NCI-H2227 treated with DMSO at 0.1 percent for 48 hours (cell line): ENCODE measurements around the gene KCNK16.

Experiments
- DNase-seq: peaks from one replicate; lab custom pipeline; 2025; lab: John Stamatoyannopoulos, UW

The KCNK16 gene

DNA sequence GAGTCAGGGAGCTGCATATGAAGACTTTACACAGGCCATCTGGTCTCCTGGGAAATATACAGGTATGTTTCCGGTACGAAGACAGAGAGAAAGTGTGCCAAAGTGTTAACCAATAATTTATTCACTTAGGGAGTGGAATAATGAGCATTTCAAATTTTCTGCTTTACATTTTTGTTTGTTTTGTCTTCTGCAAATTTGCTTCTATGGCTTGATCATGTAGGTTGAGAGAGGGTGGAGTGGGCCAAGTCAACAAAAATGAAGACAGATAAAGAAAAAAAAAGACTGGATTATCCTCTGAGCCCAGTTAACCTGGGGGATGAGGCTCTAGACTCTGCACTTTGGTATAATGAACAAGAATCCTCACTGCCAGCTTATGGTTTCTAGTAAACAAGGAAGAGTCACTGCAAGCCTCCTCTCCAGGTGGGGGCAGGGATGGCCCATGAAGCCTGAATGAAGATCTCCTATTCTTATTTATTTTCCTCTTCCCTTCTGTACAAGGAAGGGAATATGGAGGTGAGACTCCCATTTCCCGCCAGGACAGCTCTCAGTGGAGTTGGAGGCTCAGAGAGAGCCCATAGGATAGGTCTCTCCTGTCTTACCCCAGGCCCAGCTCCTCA, 46.0 kb downstream of the KCNK16 start:
- DNase-seq, result no peak

DNA sequence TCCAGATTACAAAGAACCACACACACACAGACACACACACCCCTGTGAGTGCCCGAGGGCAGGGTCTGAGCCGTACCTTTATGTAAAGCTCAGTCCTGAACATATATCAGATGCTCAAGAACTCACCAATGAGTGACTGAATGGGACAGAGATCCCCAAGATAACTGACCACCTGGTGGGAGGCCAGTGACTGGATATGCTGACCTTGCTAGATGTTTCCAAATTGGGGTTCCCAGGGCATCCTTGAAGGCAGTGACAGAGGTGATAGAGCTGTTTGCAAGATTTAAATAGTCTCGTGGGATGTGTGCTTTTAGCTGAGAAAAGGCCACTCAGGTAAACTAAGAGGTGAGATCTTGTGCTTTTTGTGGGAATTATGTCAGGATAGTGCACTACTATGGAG, 47.6 kb downstream of the KCNK16 start:
- no peak for DNase-seq

DNA sequence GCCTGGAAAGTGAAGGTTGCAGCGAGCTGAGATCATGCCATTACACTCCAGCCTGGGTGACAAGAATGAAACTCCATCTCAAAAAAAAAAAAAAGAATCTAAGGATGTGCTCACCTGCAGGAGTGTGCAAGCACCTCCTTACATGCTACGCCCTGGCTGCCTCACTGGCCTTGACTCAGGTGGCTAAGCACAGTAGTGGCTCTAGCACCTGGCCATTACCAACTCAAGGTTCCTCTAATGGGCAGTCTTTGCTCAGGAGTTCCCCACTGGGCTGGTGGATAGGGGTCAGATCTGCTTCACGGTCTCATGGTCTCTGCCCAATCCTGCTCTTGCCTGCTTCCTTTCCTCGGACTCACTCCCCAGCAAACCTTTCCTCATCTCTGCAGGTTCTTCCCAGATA, 48.0 kb downstream of the KCNK16 start:
- DNase-seq, result no peak

DNA sequence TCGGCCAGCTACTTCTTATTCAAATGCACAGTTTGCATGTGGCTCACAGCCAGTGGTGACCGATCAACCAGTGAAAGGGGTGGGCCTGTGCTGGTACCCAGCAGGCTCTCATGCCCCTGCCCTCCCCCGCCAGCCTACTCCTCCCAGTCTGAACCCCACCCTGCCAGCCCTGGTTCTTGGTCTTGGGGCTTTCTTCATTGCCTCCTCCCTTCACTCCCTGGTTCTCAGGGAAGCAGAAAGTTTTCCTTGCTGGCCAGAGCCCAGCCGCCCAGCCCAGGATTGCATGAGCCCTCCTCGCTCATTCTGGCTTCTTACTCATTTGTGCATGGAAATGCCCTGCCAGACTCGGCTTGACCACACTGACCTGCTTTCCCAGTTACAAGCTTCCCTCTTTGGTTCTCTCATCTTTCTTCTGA, 49.1 kb downstream of the KCNK16 start:
- no peak for DNase-seq

DNA sequence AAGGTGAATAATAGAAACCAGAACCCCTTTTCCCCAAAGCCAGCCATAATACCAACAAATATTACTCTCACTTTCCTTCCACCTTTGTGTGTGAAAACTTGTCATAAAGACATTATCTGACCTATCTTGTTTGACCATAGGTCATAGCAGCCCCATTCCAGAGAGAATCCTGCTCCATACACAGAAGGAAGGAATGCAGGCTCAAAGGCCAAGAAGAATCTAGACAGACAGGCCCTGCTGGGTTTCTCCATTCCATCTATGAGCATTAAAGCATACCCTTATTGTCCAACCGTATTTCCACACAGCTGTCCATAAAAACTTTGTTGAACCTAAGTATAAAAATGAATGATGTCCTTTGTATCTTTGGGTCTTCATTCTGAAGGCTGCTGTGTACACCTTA, 52.5 kb downstream of the KCNK16 start:
- no peak for DNase-seq

DNA sequence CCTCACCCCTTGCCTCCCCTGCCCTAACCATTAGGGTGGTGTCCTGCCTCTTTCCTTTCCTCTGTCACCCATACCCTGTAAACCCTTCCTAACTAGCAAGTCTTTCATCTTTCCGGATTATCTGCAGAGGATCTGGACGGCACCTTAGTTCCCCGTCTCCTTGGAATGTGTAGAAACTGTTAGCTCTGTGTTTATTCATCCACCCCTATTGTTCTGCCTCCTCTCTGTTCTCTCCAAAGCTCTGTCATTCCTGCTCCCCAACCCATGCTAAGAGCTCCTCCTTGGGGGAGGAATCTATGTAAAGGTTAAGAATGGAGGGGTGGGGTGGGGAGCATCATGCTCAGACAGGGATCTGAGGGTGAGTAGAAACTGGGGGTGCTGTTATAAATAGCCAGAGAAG, 53.8 kb downstream of the KCNK16 start:
- no peak for DNase-seq

DNA sequence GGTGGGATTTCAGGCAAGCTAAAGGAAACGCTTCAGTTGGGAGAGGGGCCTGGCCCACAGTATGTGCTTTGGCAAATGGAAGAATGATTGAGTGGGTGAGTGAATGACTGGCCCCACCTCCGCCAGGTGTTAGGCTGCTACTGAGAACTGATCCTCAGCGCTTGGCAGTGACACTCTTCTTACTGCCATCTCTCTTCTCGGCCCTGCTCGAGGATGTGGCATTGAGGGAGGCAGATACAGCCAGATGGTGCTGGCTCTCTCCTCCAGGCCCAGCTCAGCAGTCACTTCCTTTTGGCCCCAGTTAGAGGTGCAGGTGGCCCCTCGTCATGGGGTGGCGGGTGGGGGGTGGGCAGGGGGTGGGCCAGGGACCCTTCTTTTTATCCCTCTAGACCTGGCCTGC, 54.3 kb downstream of the KCNK16 start:
- DNase-seq, result no peak

DNA sequence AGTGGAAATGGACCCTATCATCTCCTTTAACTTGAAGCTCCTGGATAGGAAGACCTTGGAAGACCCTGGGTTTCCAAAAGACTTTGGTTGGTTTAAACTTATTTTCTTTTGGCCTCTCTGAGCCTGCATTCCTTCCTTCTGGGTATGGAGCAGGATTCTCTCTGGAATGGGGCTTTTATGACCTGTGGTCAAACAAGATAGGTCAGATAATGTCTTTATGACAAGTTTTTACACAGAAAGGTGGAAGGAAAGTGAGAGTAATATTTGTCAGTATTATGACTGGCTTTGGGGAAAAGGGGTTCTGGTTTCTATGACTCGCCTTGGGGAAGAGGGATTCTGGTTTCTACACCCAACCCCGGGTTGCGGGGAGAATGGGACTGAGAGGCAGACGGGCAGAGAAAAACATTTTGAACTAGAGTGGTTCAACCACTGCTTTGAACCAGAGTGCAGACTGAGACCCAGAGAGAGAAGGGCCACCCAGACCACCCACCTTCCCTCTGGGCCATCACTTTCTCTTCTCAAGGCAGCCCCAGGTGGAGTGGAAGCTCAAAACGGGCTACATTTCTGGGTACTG, 55.6 kb downstream of the KCNK16 start:
- no peak for DNase-seq

DNA sequence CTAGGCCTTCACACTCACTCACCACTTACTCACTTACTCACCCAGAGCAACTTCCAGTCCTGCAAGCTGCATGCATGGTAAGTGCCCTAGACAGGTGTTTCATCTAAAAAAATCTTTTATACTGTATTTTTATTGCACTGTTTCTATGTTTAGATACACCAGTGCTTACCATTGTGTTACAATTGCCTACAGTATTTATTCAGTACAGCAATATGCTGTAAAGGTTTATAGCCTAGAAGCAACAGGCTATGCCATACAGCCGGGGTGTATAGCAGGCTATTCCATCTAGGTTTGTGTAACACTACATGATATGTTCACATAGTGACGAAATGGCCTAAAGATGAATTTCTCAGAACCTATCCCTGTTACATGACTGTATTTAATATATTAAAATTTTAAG, 56.1 kb downstream of the KCNK16 start:
- DNase-seq, result no peak
